ENCODE data around the gene ACSL4. TPM values are rescaled to one million over a fixed set of nuclear protein-coding genes. Genes with fewer than 3 reads are reported as not detected.
"Not testable (repeated sequence)": the region's sequence is repeated elsewhere in the genome, so short reads cannot be mapped to it uniquely, and the experiment has no call there.

ACSL4 gene
- total RNA-seq, 1 donor from 2014 or later: 41.1 TPM

DNA sequence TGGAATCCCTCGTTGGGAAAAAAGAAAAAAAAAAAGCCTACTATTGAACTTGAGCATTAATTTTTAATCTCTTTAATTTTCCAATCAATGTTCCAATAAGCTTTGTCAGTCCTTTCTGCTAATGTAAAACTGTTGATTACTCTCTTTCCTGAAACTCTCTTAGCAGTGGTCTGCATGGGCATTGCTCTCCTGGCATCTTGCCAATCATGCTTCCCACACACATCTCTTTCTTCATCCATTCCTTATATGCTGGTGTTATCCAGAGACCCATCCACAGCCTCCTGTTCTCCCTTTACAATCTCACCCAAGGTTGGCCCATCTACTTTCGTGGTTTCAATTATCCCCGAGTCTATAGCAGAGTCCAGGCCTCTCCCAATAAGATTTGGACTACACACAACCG lies 76.3 kb downstream of the ACSL4 start:
- Histone ChIP-seq H3K4me1 (no peaks in the 10 kb centered on the region), H3K4me3 (no peak overlapping the region), H3K27ac (replicated peaks) (no peak overlapping the region), H3K27me3 (ENCODE audit: low read depth) (no peaks in the 10 kb centered on the region), H3K36me3 (peaks cover 15% of the 10 kb centered on the region), H3K9me3 (replicated peaks) (no peaks in the 10 kb centered on the region)
- no peak for DNase-seq
- TF ChIP-seq, protein P1, sequence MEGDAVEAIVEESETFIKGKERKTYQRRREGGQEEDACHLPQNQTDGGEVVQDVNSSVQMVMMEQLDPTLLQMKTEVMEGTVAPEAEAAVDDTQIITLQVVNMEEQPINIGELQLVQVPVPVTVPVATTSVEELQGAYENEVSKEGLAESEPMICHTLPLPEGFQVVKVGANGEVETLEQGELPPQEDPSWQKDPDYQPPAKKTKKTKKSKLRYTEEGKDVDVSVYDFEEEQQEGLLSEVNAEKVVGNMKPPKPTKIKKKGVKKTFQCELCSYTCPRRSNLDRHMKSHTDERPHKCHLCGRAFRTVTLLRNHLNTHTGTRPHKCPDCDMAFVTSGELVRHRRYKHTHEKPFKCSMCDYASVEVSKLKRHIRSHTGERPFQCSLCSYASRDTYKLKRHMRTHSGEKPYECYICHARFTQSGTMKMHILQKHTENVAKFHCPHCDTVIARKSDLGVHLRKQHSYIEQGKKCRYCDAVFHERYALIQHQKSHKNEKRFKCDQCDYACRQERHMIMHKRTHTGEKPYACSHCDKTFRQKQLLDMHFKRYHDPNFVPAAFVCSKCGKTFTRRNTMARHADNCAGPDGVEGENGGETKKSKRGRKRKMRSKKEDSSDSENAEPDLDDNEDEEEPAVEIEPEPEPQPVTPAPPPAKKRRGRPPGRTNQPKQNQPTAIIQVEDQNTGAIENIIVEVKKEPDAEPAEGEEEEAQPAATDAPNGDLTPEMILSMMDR (IDR thresholded peaks at IDR 0.05; ENCODE audit: borderline replicate concordance): no peak
- intact Hi-C loops (cut with micrococcal nuclease): no loop called here

DNA sequence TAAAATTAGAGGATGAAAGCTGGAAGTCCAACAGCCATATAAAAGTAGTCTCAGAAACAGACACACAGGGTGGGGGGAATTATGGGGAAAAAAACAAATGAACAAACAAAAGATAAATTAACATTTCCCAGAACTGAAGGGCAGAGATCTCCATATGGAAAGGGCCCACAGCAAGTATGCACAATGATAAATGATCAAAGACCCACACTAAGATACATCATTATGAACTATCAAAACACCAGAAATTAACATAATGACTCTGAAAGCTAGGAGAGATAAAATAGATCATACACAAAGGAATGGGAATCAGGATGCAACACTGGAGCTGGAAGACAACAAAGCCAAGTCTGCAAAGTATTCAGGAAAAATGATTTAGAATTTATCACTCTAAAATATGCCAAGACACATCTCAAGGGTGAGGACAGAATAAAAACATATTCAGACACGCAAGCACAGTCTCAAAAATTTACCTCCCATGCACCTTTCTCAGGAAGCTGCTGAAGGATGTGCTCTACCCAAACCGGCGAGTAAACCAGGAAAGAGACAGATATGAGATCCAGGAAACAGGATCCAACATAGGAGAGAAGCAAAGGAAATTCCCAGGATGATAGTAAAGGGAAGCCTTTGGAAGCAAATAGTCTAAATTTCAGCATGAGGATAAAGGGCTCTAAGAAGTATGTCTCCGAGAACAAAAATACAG lies 77.4 kb downstream of the ACSL4 start:
- Histone ChIP-seq H3K9me3 (replicated peaks) (no peaks in the 10 kb centered on the region), H3K27ac (replicated peaks) (no peak overlapping the region), H3K4me3 (no peak overlapping the region), H3K4me1 (no peaks in the 10 kb centered on the region), H3K27me3 (ENCODE audit: low read depth) (no peaks in the 10 kb centered on the region), H3K36me3 (peaks cover 15% of the 10 kb centered on the region)
- intact Hi-C loops (cut with micrococcal nuclease): no loop called here
- no peak for DNase-seq
- TF ChIP-seq, protein P1 (IDR thresholded peaks at IDR 0.05; ENCODE audit: borderline replicate concordance): no peak

DNA sequence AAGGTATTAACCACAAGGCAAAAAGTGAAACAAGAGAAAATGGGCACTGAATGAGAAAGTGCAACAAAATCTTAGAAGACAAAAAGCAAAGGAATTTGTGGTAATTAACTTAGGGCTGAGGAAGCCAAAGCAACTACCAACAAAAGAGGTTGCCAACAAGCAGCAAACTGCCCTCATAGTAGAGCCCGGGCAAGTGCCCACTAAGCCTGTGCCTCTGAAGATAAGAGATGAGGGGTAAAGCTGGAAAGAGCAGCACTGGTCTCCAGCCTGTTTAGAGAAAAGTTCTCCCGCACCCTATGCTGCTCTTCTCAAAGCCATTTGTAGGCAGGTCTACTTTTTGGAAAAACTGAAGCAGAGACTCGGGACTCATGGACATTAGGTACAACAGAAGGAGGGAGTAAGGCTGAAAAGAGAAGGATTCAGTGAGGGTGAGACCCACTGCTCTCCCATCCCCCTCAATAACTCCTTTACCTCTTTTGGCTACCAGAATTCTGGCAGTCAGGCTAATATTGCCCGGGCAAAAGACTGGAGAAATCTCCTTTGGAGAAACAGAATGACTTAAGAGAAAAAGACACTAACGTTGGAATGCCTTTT lies 78.4 kb downstream of the ACSL4 start:
- H3K9me3 ChIP-seq (replicated peaks): no peaks in the 10 kb centered on the region
- H3K4me1 ChIP-seq: no peaks in the 10 kb centered on the region
- intact Hi-C loops (cut with micrococcal nuclease): no loop called here
- no peak overlapping the region for H3K27ac ChIP-seq (replicated peaks)
- peaks cover 15% of the 10 kb centered on the region for H3K36me3 ChIP-seq
- TF ChIP-seq, protein P1 (IDR thresholded peaks at IDR 0.05; ENCODE audit: borderline replicate concordance): no peak
- no peak for DNase-seq
- no peaks in the 10 kb centered on the region for H3K27me3 ChIP-seq (ENCODE audit: low read depth)
- H3K4me3 ChIP-seq: no peak overlapping the region

DNA sequence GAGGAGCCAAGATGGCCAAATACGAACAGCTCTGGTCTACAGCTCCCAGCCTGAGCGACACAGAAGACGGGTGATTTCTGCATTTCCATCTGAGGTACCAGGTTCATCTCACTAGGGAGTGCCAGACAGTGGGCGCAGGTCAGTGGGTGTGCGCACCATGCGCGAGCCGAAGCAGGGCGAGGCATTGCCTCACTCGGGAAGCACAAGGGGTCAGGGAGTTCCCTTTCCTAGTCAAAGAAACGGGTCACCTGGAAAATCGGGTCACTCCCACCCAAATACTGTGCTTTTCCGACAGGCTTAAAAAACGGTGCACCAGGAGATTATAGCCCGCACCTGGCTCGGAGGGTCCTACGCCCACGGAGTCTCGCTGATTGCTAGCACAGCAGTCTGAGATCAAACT lies 88.4 kb downstream of the ACSL4 start:
- H3K27me3 ChIP-seq (ENCODE audit: low read depth); H3K4me1 ChIP-seq; H3K9me3 ChIP-seq (replicated peaks); H3K27ac ChIP-seq (replicated peaks); intact Hi-C loops (cut with micrococcal nuclease); H3K36me3 ChIP-seq; H3K4me3 ChIP-seq; DNase-seq: not testable (repeated sequence)

DNA sequence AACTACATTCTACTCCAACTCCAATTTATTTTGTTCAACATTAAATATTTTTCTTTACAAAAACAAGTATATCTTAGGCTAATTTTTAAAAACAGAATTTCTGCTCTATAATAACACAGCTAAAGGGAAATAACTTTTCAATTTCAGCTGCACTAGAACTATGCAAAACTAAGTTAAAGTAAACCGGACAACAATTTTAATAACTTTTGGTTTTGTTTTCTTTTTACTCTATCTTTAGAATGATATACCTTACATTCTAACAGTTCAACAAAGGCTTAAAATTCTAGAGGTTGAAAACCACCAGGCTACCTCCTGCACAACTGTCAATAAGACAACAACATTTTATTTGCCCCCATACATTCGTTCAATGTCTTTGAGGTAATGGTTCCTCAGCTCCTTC lies 89.4 kb downstream of the ACSL4 start:
- intact Hi-C loops (cut with micrococcal nuclease): no loop called here
- no peak overlapping the region for H3K27ac ChIP-seq (replicated peaks)
- H3K27me3 ChIP-seq (ENCODE audit: low read depth): no peaks in the 10 kb centered on the region
- H3K36me3 ChIP-seq: no peaks in the 10 kb centered on the region
- no peak overlapping the region for H3K4me3 ChIP-seq
- H3K4me1 ChIP-seq: no peaks in the 10 kb centered on the region
- TF ChIP-seq, protein P1 (IDR thresholded peaks at IDR 0.05; ENCODE audit: borderline replicate concordance): no peak
- DNase-seq: no peak
- H3K9me3 ChIP-seq (replicated peaks): no peaks in the 10 kb centered on the region

DNA sequence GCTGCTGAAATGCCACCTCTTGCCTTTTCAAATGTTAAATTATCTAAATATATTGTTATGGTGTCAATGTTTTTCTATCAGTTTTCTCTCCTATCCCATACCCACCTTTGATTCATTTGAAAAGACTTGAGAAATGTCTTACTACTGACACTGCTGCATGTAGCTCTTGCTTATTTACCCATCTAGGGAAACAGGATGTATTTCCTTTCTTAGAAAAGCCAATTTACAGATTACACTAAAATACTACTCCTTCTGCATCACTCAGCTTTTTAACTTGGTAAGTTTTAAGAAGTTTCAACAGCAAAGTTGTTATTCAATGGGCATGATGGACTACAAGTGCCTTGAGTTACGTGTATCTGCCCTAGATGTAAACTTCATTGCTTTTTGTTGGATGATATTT lies 94.9 kb downstream of the ACSL4 start:
- intact Hi-C loops (cut with micrococcal nuclease): no loop called here
- no peaks in the 10 kb centered on the region for H3K4me1 ChIP-seq
- no peaks in the 10 kb centered on the region for H3K9me3 ChIP-seq (replicated peaks)
- H3K27me3 ChIP-seq (ENCODE audit: low read depth): no peaks in the 10 kb centered on the region
- no peak overlapping the region for H3K27ac ChIP-seq (replicated peaks)
- no peak for DNase-seq
- H3K4me3 ChIP-seq: no peak overlapping the region
- H3K36me3 ChIP-seq: no peaks in the 10 kb centered on the region
- TF ChIP-seq, protein P1 (IDR thresholded peaks at IDR 0.05; ENCODE audit: borderline replicate concordance): no peak

DNA sequence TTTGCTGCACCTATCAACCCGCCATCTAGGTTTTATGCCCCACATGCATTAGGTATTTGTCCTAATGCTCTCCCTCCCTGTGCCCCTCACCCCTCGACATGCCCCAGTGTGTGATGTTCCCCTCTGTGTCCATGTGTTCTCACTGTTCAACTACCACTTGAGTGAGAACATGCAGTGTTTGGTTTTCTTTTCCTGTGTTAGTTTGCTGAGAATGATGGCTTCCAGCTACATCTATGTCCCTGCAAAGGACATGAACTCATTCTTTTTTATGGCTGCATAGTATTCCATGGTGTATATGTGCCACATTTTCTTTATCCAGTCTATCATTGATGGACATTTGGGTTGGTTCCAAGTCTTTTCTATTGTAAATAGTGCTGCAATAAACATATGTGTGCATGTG lies 95.6 kb downstream of the ACSL4 start:
- H3K4me1 ChIP-seq; H3K4me3 ChIP-seq; H3K36me3 ChIP-seq; H3K9me3 ChIP-seq (replicated peaks); DNase-seq; H3K27ac ChIP-seq (replicated peaks); intact Hi-C loops (cut with micrococcal nuclease); H3K27me3 ChIP-seq (ENCODE audit: low read depth): not testable (repeated sequence)

Measured in left ventricle myocardium inferior (tissue), 1 donor.